H1 (cell line): ENCODE measurements around the gene CORO2B.

ENCODE experiments used
- CHD2 ChIP-seq: IDR thresholded peaks from 2 replicates; pipeline ENCODE4 v1.6.1; 2012; ENCODE audit warnings: low read length, improper control_type of control experiment
- RNF2 ChIP-seq: fragments of 200-900, 300-1000 bp; sonication (generic); IDR thresholded peaks from 2 replicates; pipeline ENCODE4 v1.7.1; 2016; ENCODE audit warnings: borderline replicate concordance, low read depth, mild to moderate bottlenecking, antibody characterized with exemption, low read length; ENCODE audit not compliant: poor library complexity, severe bottlenecking; ENCODE audit errors: missing control alignments
- SP1 ChIP-seq: IDR thresholded peaks from 2 replicates; pipeline ENCODE4 v1.6.1; 2011; ENCODE audit warnings: low read depth, low read length
- TAF1 ChIP-seq: IDR thresholded peaks from 2 replicates; pipeline ENCODE4 v1.6.1; 2011; ENCODE audit warnings: mild to moderate bottlenecking, low read depth, low read length
- TF ChIP-seq, protein P1 (sequence below), 3 experiments: IDR thresholded peaks; 1 replicate in 2 of 3; 2 replicates in 1 of 3; pipeline versions ENCODE4 v1.5.1 to v1.6.1; 2011; ENCODE audit warnings: low read length in 3 of 3, mild to moderate bottlenecking in 3 of 3, inconsistent platforms in 2 of 3, low read depth in 1 of 3, moderate library complexity in 1 of 3; ENCODE audit not compliant: insufficient read depth in 1 of 3; ENCODE audit errors: control extremely low read depth in 1 of 3

DNA sequence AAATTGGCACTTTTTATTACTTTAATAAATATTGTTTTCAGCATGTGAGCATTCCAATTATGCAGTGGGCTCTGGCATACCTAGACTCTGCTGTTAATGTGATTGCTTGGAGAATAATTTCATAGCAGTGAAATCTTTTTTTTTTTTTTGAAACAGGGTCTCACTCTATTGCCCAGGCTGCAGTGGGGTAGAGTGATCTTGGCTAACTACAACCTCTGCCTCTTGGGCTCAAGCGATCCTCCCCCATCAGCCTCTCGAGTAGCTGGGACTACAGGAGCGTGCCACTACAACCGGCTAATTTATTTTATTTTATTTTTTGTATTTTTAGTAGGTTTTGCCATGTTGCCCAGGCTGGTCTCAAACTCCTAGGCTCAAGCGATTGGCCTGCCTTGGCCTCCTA, 14.6 kb upstream of the CORO2B start:
- TF ChIP-seq CHD2: no peak
- TF ChIP-seq, protein P1, sequence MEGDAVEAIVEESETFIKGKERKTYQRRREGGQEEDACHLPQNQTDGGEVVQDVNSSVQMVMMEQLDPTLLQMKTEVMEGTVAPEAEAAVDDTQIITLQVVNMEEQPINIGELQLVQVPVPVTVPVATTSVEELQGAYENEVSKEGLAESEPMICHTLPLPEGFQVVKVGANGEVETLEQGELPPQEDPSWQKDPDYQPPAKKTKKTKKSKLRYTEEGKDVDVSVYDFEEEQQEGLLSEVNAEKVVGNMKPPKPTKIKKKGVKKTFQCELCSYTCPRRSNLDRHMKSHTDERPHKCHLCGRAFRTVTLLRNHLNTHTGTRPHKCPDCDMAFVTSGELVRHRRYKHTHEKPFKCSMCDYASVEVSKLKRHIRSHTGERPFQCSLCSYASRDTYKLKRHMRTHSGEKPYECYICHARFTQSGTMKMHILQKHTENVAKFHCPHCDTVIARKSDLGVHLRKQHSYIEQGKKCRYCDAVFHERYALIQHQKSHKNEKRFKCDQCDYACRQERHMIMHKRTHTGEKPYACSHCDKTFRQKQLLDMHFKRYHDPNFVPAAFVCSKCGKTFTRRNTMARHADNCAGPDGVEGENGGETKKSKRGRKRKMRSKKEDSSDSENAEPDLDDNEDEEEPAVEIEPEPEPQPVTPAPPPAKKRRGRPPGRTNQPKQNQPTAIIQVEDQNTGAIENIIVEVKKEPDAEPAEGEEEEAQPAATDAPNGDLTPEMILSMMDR (IDR thresholded peaks at IDR 0.05; ENCODE audit: control extremely low read depth in 1 of 3, insufficient read depth in 1 of 3, low read depth in 1 of 3, low read length in 3 of 3): no peak
- no peak for TF ChIP-seq RNF2
- TF ChIP-seq SP1: no peak
- TF ChIP-seq TAF1: no peak
